GM21619 (cell line): ENCODE measurements around the gene MYLK.

Experiments used
- ATAC-seq: cut with Tn5 transposase; IDR thresholded peaks from one replicate; pipeline ENCODE4 v1.9.1; 2021; ENCODE audit not compliant: unreplicated experiment

MYLK gene

GRCh38 chr3:123878807-123879206, 5.3 kb downstream of the MYLK start:
- no peak for ATAC-seq

GRCh38 chr3:123877965-123878364, 6.2 kb downstream of the MYLK start:
- ATAC-seq = no peak

GRCh38 chr3:123877466-123877865, 6.7 kb downstream of the MYLK start:
- ATAC-seq = no peak

GRCh38 chr3:123876858-123877257, 7.3 kb downstream of the MYLK start:
- ATAC-seq = no peak

DNA sequence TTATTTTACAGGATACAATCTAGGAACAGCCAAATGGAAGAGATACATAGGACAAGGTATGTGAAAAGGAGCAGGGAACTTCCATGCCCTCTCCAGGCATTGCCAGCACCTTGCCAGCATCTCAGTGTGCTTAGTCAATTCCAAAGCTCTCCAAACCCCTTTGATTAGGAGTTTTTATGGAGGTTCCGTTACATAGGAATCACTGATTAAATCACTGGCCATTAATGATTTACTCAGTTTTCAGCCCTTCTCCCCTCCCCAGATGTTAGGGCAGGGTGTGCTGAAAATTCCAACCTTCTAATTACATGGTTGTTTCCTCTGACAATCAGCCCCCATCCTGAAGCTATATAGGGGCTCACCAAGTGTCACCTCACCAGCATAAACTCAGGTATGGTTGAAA, 11.5 kb downstream of the MYLK start:
- ATAC-seq = no peak

DNA sequence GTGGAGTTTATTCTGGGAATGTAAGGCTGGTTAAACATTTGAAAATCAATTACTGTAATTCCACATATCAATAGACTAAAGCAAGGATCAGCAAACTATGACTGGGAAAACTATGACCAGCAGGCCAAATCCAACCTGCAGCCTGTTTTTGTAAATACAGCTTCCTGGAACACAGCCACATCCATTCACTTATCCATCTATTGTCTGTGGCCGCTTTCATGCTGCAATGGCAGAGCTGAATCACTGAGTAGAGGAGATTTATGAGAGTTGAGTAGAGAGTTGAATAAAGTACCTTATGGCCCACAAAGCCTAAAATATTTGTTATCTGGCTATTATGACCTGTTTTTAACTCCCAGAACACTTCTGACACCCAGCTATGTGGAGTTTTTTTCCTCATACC, 12.2 kb downstream of the MYLK start:
- ATAC-seq = no peak

- no peak for ATAC-seq
Measured at GRCh38 chr3:123870033-123870432, 14.1 kb downstream of the MYLK start.

GRCh38 chr3:123869165-123869564, 15.0 kb downstream of the MYLK start:
- ATAC-seq = no peak

DNA sequence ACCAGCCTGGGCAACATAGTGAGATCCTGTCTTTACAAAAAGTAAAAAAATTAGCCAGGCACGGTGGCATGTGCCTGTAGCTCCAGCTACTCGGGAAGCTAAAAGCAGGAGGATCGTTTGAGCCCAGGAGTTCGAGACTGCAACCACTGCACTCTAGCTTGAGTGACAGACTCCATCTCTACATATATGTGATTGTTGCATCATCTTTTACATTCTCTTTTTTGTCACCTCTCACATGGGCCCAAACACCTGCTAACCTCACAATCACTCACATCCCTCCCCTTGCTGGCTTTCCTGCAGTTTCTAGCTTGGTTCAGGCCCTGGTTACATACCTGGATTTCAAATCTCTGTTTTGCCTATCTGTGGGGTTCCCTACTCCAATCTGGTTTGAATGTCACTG, 19.4 kb downstream of the MYLK start:
- ATAC-seq = no peak

GRCh38 chr3:123862152-123862551, 22.0 kb downstream of the MYLK start:
- ATAC-seq = no peak

DNA sequence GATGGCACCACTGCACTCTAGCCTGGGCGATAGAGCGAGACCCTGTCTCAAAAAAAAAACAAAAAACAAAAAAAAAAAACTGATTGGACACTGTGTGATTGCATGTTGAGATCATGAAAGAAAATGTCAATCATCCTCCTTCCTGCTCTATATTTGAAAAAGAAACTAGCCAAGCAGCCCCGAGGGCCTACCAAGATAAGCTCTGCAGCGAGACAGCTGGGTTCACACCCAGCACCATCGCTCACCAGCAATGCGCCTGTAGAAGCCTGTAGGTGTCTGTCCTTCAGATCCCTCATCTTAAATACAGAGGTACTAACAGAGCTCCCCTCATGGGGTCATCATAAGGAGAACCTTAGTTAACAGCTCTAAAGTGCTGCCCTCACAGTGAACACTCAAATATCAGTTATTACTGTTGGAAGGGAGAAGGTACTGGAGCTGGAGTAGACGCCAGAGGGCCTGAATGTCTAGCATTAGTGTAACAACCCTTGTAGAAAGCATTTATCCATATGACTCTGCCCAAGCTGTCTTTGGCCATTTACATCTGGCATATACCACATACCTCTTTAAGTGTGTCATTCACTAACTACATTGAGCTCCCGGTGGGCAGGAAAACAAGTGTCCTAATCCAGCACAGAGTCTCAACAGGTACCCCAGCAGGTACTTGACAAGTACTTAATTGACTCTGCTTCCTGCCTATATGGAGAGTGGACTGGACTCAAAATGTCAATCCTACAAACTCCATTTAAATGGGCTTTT, 22.9 kb downstream of the MYLK start:
- ATAC-seq = no peak

DNA sequence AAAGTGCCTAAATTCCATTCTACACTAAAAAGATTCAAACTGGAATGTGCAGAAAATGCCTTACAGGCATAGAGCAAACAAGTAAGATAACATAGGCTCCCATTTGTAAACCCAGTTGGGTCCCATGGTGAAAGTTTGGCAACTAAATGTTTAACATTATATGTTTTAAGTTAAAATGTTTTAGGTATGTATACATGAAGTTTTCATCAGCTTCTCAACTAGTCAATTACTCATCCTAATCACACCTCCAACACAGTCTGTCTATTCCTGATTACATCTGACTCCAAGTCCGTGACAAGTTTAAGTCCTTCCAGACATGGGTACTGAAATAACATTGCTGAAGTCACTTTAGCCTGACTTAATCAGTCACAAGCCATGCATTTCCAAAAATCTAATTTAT, 25.0 kb downstream of the MYLK start:
- no peak for ATAC-seq

GRCh38 chr3:123854905-123855304, 29.2 kb downstream of the MYLK start:
- no peak for ATAC-seq

GRCh38 chr3:123853686-123854372, 30.3 kb downstream of the MYLK start:
- ATAC-seq = no peak

DNA sequence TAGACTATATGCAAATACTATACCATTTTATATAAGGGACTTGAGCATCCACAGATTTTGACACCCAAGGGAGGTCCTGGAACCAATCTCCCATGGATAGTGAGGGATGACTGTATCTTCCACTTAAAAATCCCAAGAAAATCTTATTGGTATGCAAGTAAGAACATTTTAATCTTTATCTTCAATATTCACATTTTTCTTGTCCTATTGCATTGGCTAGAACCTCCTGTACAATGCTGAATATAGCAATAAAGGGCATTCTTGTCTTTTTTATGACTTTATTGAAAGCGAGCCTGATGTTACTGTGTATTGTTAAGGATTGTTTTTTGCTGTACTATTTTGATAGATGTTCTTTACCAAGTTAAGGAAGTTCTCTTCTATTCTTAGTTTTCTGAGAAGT, 36.9 kb downstream of the MYLK start:
- no peak for ATAC-seq

- no peak for ATAC-seq
Measured at GRCh38 chr3:123843668-123844067, 40.5 kb downstream of the MYLK start.

- ATAC-seq = no peak
Measured at GRCh38 chr3:123842711-123843110, 41.4 kb downstream of the MYLK start.

DNA sequence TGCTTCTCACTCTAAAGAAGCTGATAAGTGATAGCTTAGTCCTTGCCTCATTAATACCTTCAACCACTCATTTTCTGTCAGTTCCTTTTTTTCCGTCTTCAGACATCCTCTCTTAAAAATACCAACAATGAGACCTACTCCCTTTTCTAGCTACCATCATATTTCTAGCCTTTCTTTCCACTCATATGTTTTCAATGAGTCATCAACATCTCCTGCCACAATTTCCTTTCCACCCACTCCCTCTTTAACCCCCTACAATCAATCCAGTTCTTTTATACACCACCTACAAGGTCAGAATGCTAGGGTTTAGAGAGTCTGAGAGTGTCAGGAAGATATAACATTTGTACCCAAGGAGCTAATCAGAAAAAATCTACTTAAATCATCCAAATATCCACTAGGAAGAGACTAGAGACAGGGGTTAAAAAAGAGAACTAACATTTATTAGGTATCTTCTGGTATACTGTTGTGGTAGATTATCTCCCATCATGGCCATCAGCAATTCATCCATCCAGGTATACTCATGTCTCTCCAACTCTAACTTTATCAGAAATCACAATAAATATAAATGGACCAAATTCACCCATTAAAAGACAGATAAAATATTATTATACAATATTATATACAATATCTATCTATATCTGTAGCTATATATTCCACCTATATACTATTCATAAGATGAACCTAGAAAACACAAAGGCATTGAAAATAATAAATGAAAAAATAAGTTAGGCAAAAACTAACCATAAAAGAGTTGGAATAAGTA, 42.5 kb downstream of the MYLK start:
- ATAC-seq = no peak

GRCh38 chr3:123840961-123841360, 43.2 kb downstream of the MYLK start:
- ATAC-seq = no peak

GRCh38 chr3:123837858-123838257, 46.3 kb downstream of the MYLK start:
- ATAC-seq = no peak

DNA sequence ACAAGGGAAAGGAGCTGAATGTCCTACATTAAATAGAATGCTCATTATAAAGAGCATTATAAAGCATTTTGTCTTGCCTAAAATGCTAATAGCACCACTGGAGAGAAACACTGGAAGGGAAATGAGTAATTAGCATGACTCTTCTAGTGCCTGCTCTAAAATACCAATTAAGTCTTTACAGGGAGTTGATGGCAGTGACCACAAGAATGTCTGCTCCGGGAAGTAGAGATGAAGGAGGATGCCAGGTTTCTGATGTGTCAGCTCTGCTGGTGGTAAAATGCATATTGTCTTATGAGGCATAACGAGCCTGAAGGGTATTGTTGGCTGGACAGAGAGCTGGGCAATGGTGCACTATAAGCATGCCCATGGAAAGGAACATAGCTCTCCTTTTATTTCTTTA, 49.5 kb downstream of the MYLK start:
- ATAC-seq = no peak

- no peak for ATAC-seq
Measured at GRCh38 chr3:123833398-123833785, 50.7 kb downstream of the MYLK start.
